Adrenal gland (tissue), 5 donors: Measurements from ENCODE around the gene TARDBP.

Experiments
- CTCF ChIP-seq, 6 experiments: fragments of 450-650 bp in 4 of 6; fragments of 200-600 bp in 2 of 6; sonication (generic) in 1 of 6; IDR thresholded peaks; 1 replicate in 5 of 6; 2 replicates in 1 of 6; pipeline versions ENCODE4 v1.5.1 to v1.8.0; 2016 to 2021; ENCODE audit warnings: antibody characterized with exemption in 6 of 6, mild to moderate bottlenecking in 2 of 6, moderate library complexity in 1 of 6
- POLR2A ChIP-seq, 2 donors: fragments of 450-650 bp; IDR thresholded peaks; one replicate each; pipeline ENCODE4 v1.6.1; 2017; ENCODE audit warnings: antibody characterized with exemption in 2 of 2, mild to moderate bottlenecking in 2 of 2, moderate library complexity in 1 of 2
- donor health status: DM: no; HTN: no; CAD: no.

DNA sequence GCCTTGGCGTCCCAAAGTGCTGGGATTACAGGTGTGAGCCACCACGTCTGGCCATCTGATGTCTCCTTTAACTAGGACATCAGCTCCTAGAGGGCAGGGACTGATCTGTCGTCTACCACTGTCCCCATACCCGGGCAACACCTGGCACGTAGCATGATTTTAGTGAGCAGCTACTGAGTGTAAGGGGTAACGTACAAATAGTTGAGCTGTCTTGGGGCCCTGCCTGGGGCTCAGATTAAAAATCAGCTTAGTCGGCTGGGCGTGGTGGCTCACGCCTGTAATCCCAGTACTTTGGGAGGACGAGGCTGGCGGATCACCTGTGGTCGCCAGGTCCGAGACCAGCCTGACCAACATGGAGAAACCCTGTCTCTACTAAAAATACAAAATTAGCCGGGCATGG, 45.6 kb downstream of the TARDBP start:
- TF ChIP-seq CTCF (IDR thresholded peaks at IDR 0.05) = no peak
- TF ChIP-seq POLR2A (IDR thresholded peaks at IDR 0.05) = no peak
